Epithelial cell of esophagus (primary cell): ENCODE data around the gene FTCDNL1.

Source experiments
- DNase-seq: peaks from one replicate; pipeline ENCODE4 v3.0.0; 2010; ENCODE audit warnings: low read depth
- H3K4me3 ChIP-seq: 2 replicates; pipeline ENCODE4 v1.5.1; 2011; ENCODE audit warnings: mild to moderate bottlenecking, low read length, control low read depth
- CTCF ChIP-seq: IDR thresholded peaks from 2 replicates; pipeline ENCODE4 v1.5.1; 2011; ENCODE audit warnings: low read depth, mild to moderate bottlenecking, low read length, control low read depth, inconsistent platforms; ENCODE audit not compliant: insufficient read depth; ENCODE audit errors: missing control alignments

Gene FTCDNL1

DNA sequence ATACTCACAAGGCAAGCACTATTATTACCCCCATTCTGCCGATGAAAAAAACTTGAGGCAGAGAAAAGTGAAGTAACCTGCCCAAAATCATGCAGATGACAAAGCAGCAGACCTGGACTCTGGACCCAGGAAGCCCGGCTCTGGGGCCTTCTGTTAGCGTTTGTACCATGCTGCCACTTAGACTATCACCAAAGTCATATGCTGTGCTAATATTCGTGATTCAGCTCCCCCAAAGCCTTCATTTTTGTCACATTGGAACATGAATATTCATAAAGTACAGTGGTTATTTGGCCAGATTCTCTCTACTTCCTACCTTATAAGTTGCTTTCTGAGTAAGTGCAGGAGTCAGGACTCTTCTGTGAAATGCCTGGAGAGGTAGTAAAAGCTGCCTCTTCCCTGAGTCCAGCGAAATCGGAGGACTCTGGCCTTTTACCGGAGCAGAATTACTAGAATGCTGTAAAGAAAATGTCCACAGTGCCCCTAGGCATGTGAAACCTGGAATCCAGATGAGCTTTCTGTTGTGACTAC is 86.7 kb downstream of the FTCDNL1 start:
- no peak overlapping the region for H3K4me3 ChIP-seq
- DNase-seq, result no peak
- no peak for TF ChIP-seq CTCF

- no peak for TF ChIP-seq CTCF
- no peak overlapping the region for H3K4me3 ChIP-seq
- no peak for DNase-seq
Measured at GRCh38 chr2:199762963-199763362, 88.0 kb downstream of the FTCDNL1 start.

GRCh38 chr2:199760574-199760973 is 90.4 kb downstream of the FTCDNL1 start:
- no peak for TF ChIP-seq CTCF
- DNase-seq, result no peak
- H3K4me3 ChIP-seq, result no peak overlapping the region

DNA sequence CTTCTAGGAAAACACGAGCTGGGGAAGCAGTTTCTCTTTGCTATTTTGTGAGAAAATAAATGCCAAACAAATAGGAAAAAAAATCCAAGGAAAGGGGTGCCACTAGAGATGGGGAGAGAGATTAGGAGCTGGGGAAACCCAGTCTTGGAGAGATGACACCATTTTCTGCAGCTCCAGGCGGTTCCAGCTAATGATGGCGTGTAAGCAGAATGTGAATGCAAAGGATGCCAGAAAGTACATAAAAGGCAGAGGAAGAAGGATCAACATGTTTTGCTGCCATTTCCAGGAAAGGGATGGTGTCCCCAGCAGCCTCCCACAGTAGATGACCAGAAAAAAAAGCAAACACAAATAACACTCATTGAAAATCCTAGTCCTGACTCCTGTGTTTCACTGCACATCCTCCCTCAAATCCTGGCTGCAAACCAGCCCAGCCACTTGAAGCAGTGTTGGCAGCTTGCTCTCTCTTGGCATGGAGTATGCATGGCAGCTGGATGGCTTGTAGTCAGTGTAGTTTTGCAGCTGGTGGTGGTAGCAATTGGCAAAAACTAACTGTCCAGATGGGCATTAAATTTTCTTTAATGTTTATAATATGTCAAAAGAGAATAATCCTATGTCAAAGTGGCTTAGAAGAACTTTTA is 93.6 kb downstream of the FTCDNL1 start:
- no peak overlapping the region for H3K4me3 ChIP-seq
- no peak for DNase-seq
- no peak for TF ChIP-seq CTCF

GRCh38 chr2:199756743-199757142 is 94.2 kb downstream of the FTCDNL1 start:
- no peak overlapping the region for H3K4me3 ChIP-seq
- no peak for TF ChIP-seq CTCF
- no peak for DNase-seq

GRCh38 chr2:199756211-199756610 is 94.8 kb downstream of the FTCDNL1 start:
- TF ChIP-seq CTCF, result no peak
- H3K4me3 ChIP-seq, result no peak overlapping the region
- no peak for DNase-seq

DNA sequence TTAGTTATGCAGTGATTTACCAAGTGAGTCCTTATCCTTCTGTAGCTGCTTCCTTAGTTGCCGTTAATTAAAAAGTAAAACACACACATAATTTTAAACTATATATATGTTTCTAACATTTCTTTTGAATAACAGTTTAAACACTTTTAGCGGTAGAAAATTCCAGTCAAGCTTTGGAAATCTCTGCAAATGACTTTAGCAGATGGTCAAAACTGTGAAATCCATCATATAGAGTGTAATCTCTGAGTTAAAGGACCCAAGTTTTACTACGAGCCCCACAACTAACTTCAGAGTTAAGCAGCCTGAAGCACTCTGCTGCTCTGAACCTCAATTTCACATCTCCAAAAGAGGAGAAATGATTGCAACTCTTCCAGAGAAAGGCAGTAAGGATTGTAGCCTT is 96.2 kb downstream of the FTCDNL1 start:
- no peak for TF ChIP-seq CTCF
- no peak for DNase-seq
- no peak overlapping the region for H3K4me3 ChIP-seq
